GM12878 (cell line): ENCODE measurements around the gene ZNF610. TPM values are rescaled to one million over a fixed set of nuclear protein-coding genes. Genes with fewer than 3 reads are reported as not detected.

Experiments
- polyA plus RNA-seq, 11 experiments: library from polyadenylated mRNA; depleted of rRNA in 4 of 11; unstranded in 6 of 11; stranded (reverse) in 5 of 11; fragments of >200 nt; fragmentation: Nextera tagmentation in 4 of 11; fragmentation: Illumina TruSeq in 1 of 11; extraction: Ambion mirVana in 4 of 11; extraction: Trizol in 1 of 11; gene quantifications; 1 replicate in 1 of 11; 2 replicates in 10 of 11; pipeline versions ENCODE4 v1.2.1 to v1.2.3, GENCODE V29; 2011 to 2016; ENCODE audit warnings: inconsistent platforms in 2 of 11, missing spikeins in 2 of 11, low read depth in 1 of 11
- small RNA-seq: library from RNA; depleted of rRNA; stranded (forward); fragments of <200 nt; gene quantifications from one replicate; pipeline ENCODE3, GENCODE V24; 2014
- total RNA-seq, 4 experiments: library from RNA; depleted of rRNA in 3 of 4; stranded (reverse); fragments of >200 nt in 3 of 4; fragmentation: Illumina TruSeq in 1 of 4; extraction: Trizol in 1 of 4; gene quantifications; 2 replicates each; pipeline versions ENCODE4 v1.2.1 to v1.2.3, GENCODE V29; 2013 to 2021

ZNF610 gene
- total and polyA plus RNA-seq, 10 of the 15 experiments (the other 5 are each of a cell fraction or from before 2014, with no cell fraction given): 0.11 to 1.2 (median 0.53) TPM

Small RNA genes lying within 50 kb of the gene (small RNA-seq; reads per million reads assigned to genes)
- not detected for gene AC010332.1

Other genes with a start within 250 kb of the ZNF610 start
Only the 7 nearest of the 12 such genes appear.
- gene PPP2R1A, start 146.2 kb upstream of the ZNF610 start, total RNA-seq (2014; rRNA removed): 125 and 131 TPM in 2 replicates
- 83.4 and 83.7 TPM in 2 replicates for gene PPP2R1A, start 146.2 kb upstream of the ZNF610 start, total RNA-seq (2014; rRNA removed; fragmentation: Illumina TruSeq; extraction: Trizol)
- gene PPP2R1A, start 146.2 kb upstream of the ZNF610 start, total RNA-seq (2021): 274 and 275 TPM in 2 replicates
- gene PPP2R1A, start 146.2 kb upstream of the ZNF610 start, polyA plus RNA-seq (2011; rRNA removed): 60.7 and 149 TPM in 2 replicates
- 124 and 178 TPM in 2 replicates for gene PPP2R1A, start 146.2 kb upstream of the ZNF610 start, polyA plus RNA-seq (2014; fragmentation: Illumina TruSeq; extraction: Trizol)
- gene PPP2R1A, start 146.2 kb upstream of the ZNF610 start, polyA plus RNA-seq (2014; fragmentation: Nextera tagmentation; extraction: Ambion mirVana): 10 to 100 TPM; 16.0 to 29.2 TPM
- 110 and 145 TPM in 2 replicates for gene PPP2R1A, start 146.2 kb upstream of the ZNF610 start, polyA plus RNA-seq (2014; rRNA removed)
- 100 to 1,000 TPM; 310 to 359 TPM for gene PPP2R1A, start 146.2 kb upstream of the ZNF610 start, polyA plus RNA-seq (2016; fragmentation: Nextera tagmentation; extraction: Ambion mirVana)
- gene ZNF766, start 66.7 kb upstream of the ZNF610 start, total RNA-seq (2014; rRNA removed): 7.2 and 8.9 TPM in 2 replicates
- 15.3 and 19.1 TPM in 2 replicates for gene ZNF766, start 66.7 kb upstream of the ZNF610 start, total RNA-seq (2014; rRNA removed; fragmentation: Illumina TruSeq; extraction: Trizol)
- gene ZNF766, start 66.7 kb upstream of the ZNF610 start, total RNA-seq (2021): 12.0 and 13.8 TPM in 2 replicates
- 18.7 and 29.9 TPM in 2 replicates for gene ZNF766, start 66.7 kb upstream of the ZNF610 start, polyA plus RNA-seq (2011; rRNA removed)
- 20.0 and 30.0 TPM in 2 replicates for gene ZNF766, start 66.7 kb upstream of the ZNF610 start, polyA plus RNA-seq (2014; fragmentation: Illumina TruSeq; extraction: Trizol)
- 10 to 100 TPM; 11.5 to 14.6 TPM for gene ZNF766, start 66.7 kb upstream of the ZNF610 start, polyA plus RNA-seq (2014; fragmentation: Nextera tagmentation; extraction: Ambion mirVana)
- 6.7 and 7.9 TPM in 2 replicates for gene ZNF766, start 66.7 kb upstream of the ZNF610 start, polyA plus RNA-seq (2014; rRNA removed)
- 10 to 100 TPM; 18.2 to 19.2 TPM for gene ZNF766, start 66.7 kb upstream of the ZNF610 start, polyA plus RNA-seq (2016; fragmentation: Nextera tagmentation; extraction: Ambion mirVana)
- gene ZNF480, start 39.1 kb upstream of the ZNF610 start, total RNA-seq (2014; rRNA removed): 8.8 and 11.7 TPM in 2 replicates
- 15.9 and 18.5 TPM in 2 replicates for gene ZNF480, start 39.1 kb upstream of the ZNF610 start, total RNA-seq (2014; rRNA removed; fragmentation: Illumina TruSeq; extraction: Trizol)
- gene ZNF480, start 39.1 kb upstream of the ZNF610 start, total RNA-seq (2021): 15.2 and 15.6 TPM in 2 replicates
- gene ZNF480, start 39.1 kb upstream of the ZNF610 start, polyA plus RNA-seq (2011; rRNA removed): 7.9 and 13.3 TPM in 2 replicates
- gene ZNF480, start 39.1 kb upstream of the ZNF610 start, polyA plus RNA-seq (2014; fragmentation: Illumina TruSeq; extraction: Trizol): 15.1 and 19.5 TPM in 2 replicates
- gene ZNF480, start 39.1 kb upstream of the ZNF610 start, polyA plus RNA-seq (2014; fragmentation: Nextera tagmentation; extraction: Ambion mirVana): 10 to 100 TPM; 18.8 to 19.6 TPM
- 5.5 and 6.6 TPM in 2 replicates for gene ZNF480, start 39.1 kb upstream of the ZNF610 start, polyA plus RNA-seq (2014; rRNA removed)
- gene ZNF480, start 39.1 kb upstream of the ZNF610 start, polyA plus RNA-seq (2016; fragmentation: Nextera tagmentation; extraction: Ambion mirVana): 10 to 100 TPM; 20.8 to 26.5 TPM
- 14.3 and 14.4 TPM in 2 replicates for gene ZNF880, start 33.7 kb downstream of the ZNF610 start, total RNA-seq (2014; rRNA removed)
- 23.6 and 28.3 TPM in 2 replicates for gene ZNF880, start 33.7 kb downstream of the ZNF610 start, total RNA-seq (2014; rRNA removed; fragmentation: Illumina TruSeq; extraction: Trizol)
- gene ZNF880, start 33.7 kb downstream of the ZNF610 start, total RNA-seq (2021): 14.4 and 14.7 TPM in 2 replicates
- gene ZNF880, start 33.7 kb downstream of the ZNF610 start, polyA plus RNA-seq (2011; rRNA removed): 15.9 and 19.6 TPM in 2 replicates
- gene ZNF880, start 33.7 kb downstream of the ZNF610 start, polyA plus RNA-seq (2014; fragmentation: Illumina TruSeq; extraction: Trizol): 22.4 and 35.8 TPM in 2 replicates
- 10 to 100 TPM; 43.1 to 45.2 TPM for gene ZNF880, start 33.7 kb downstream of the ZNF610 start, polyA plus RNA-seq (2014; fragmentation: Nextera tagmentation; extraction: Ambion mirVana)
- 17.2 and 19.8 TPM in 2 replicates for gene ZNF880, start 33.7 kb downstream of the ZNF610 start, polyA plus RNA-seq (2014; rRNA removed)
- 10 to 100 TPM; 21.4 to 23.3 TPM for gene ZNF880, start 33.7 kb downstream of the ZNF610 start, polyA plus RNA-seq (2016; fragmentation: Nextera tagmentation; extraction: Ambion mirVana)
- 4.9 and 6.7 TPM in 2 replicates for gene ZNF528, start 61.6 kb downstream of the ZNF610 start, total RNA-seq (2014; rRNA removed)
- 9.6 and 10.6 TPM in 2 replicates for gene ZNF528, start 61.6 kb downstream of the ZNF610 start, total RNA-seq (2014; rRNA removed; fragmentation: Illumina TruSeq; extraction: Trizol)
- gene ZNF528, start 61.6 kb downstream of the ZNF610 start, total RNA-seq (2021): 5.5 and 7.0 TPM in 2 replicates
- gene ZNF528, start 61.6 kb downstream of the ZNF610 start, polyA plus RNA-seq (2011; rRNA removed): 1.7 and 2.1 TPM in 2 replicates
- 11.9 and 14.3 TPM in 2 replicates for gene ZNF528, start 61.6 kb downstream of the ZNF610 start, polyA plus RNA-seq (2014; fragmentation: Illumina TruSeq; extraction: Trizol)
- 1 to 10 TPM; 2.9 to 6.3 TPM for gene ZNF528, start 61.6 kb downstream of the ZNF610 start, polyA plus RNA-seq (2014; fragmentation: Nextera tagmentation; extraction: Ambion mirVana)
- gene ZNF528, start 61.6 kb downstream of the ZNF610 start, polyA plus RNA-seq (2014; rRNA removed): 5.9 and 10.8 TPM in 2 replicates
- gene ZNF528, start 61.6 kb downstream of the ZNF610 start, polyA plus RNA-seq (2016; fragmentation: Nextera tagmentation; extraction: Ambion mirVana): 1 to 10 TPM; 5.7 to 8.2 TPM
- not detected in 2 replicates for gene ZNF534, start 92.9 kb downstream of the ZNF610 start, total RNA-seq (2014; rRNA removed)
- not detected in 2 replicates for gene ZNF534, start 92.9 kb downstream of the ZNF610 start, total RNA-seq (2014; rRNA removed; fragmentation: Illumina TruSeq; extraction: Trizol)
- gene ZNF534, start 92.9 kb downstream of the ZNF610 start, total RNA-seq (2021): not detected in 2 replicates
- not detected in 2 replicates for gene ZNF534, start 92.9 kb downstream of the ZNF610 start, polyA plus RNA-seq (2011; rRNA removed)
- gene ZNF534, start 92.9 kb downstream of the ZNF610 start, polyA plus RNA-seq (2014; fragmentation: Illumina TruSeq; extraction: Trizol): not detected in 2 replicates
- gene ZNF534, start 92.9 kb downstream of the ZNF610 start, polyA plus RNA-seq (2014; fragmentation: Nextera tagmentation; extraction: Ambion mirVana): not detected
- gene ZNF534, start 92.9 kb downstream of the ZNF610 start, polyA plus RNA-seq (2014; rRNA removed): not detected in 2 replicates
- under 1 TPM; 0.39 to 0.79 TPM for gene ZNF534, start 92.9 kb downstream of the ZNF610 start, polyA plus RNA-seq (2016; fragmentation: Nextera tagmentation; extraction: Ambion mirVana)
- not detected in 2 replicates for gene ZNF578, start 117.3 kb downstream of the ZNF610 start, total RNA-seq (2014; rRNA removed)
- 0.13 TPM in 1 of 2 replicates, not detected in the other for gene ZNF578, start 117.3 kb downstream of the ZNF610 start, total RNA-seq (2014; rRNA removed; fragmentation: Illumina TruSeq; extraction: Trizol)
- 0.10 TPM in 1 of 2 replicates, not detected in the other for gene ZNF578, start 117.3 kb downstream of the ZNF610 start, total RNA-seq (2021)
- gene ZNF578, start 117.3 kb downstream of the ZNF610 start, polyA plus RNA-seq (2011; rRNA removed): 0.04 TPM in 1 of 2 replicates, not detected in the other
- gene ZNF578, start 117.3 kb downstream of the ZNF610 start, polyA plus RNA-seq (2014; fragmentation: Illumina TruSeq; extraction: Trizol): 0.03 and 0.18 TPM in 2 replicates
- gene ZNF578, start 117.3 kb downstream of the ZNF610 start, polyA plus RNA-seq (2014; fragmentation: Nextera tagmentation; extraction: Ambion mirVana): under 1 TPM in 1 of 2 experiments, not detected in 1; 0.14 TPM
- gene ZNF578, start 117.3 kb downstream of the ZNF610 start, polyA plus RNA-seq (2014; rRNA removed): 0.24 TPM in 1 of 2 replicates, not detected in the other
- under 1 TPM in 1 of 2 experiments, not detected in 1; 0.43 TPM for gene ZNF578, start 117.3 kb downstream of the ZNF610 start, polyA plus RNA-seq (2016; fragmentation: Nextera tagmentation; extraction: Ambion mirVana)